K562 (cell line): Measurements from ENCODE around the gene MTG2. TPM values are rescaled to one million over a fixed set of nuclear protein-coding genes. Genes with fewer than 3 reads are reported as not detected.

ENCODE experiments used
- ATAC-seq: fragments of 200-7000 bp; cut with Tn5 transposase; 3 replicates; pipeline ENCODE4 v1.9.1; 2020; ENCODE audit warnings: moderate library complexity
- BruUV-seq: library from RNA; stranded (reverse); fragments of 400-500 nt; replicated peaks from 2 replicates; lab custom pipeline; 2021; lab: Mats Ljungman, UMichigan
- CTCF ChIA-PET: fragments of 300-600 bp; formaldehyde crosslinking; extraction: SDS; loops from one replicate; lab custom pipeline; 2021; ENCODE audit warnings: low intra/inter-chr PET ratio; lab: Yijun Ruan, JAX
- POLR2A ChIA-PET: fragments of 300-600, 350-650 bp; sonication (Branson Sonifier 250); formaldehyde crosslinking; extraction: SDS; loops from one replicate; lab custom pipeline; 2021; ENCODE audit warnings: antibody characterized with exemption, inconsistent platforms; lab: Yijun Ruan, JAX
- DNase-seq, 4 experiments: peaks; one replicate each; pipeline versions ENCODE4 v3.0.0 to v3.0.0-alpha.2; 2011 to 2018; ENCODE audit warnings: low spot score in 3 of 4, mixed read lengths in 3 of 4; ENCODE audit errors: extremely low read depth in 1 of 4
- FAIRE-seq: peaks from 2 replicates; lab custom pipeline; 2011; peaks lifted over from hg19 to GRCh38; lab: Jason Lieb, UNC
- H2AFZ ChIP-seq: 2 replicates; pipeline ENCODE4 v1.6.0; 2011; ENCODE audit warnings: low read depth, low read length, control low read depth, inconsistent platforms
- H3K27ac ChIP-seq: fragments of 200-600 bp; 3 replicates; pipeline ENCODE4 v1.8.0; 2011; ENCODE audit warnings: low read depth, mild to moderate bottlenecking, control low read depth, inconsistent platforms, low read length, moderate library complexity, mixed read lengths; ENCODE audit errors: extremely low read depth
- H3K27me3 ChIP-seq, 2 experiments: fragments of 300-600 bp in 1 of 2; 2 replicates in 1 of 2; 3 replicates in 1 of 2; pipeline versions ENCODE4 v1.6.0 to v1.8.0; 2011; ENCODE audit warnings: inconsistent platforms in 2 of 2, low read length in 2 of 2, mild to moderate bottlenecking in 1 of 2, mixed read lengths in 1 of 2, moderate library complexity in 1 of 2; ENCODE audit not compliant: control insufficient read depth in 2 of 2, insufficient read depth in 2 of 2
- H3K36me3 ChIP-seq: fragments of 300-600 bp; 3 replicates; pipeline ENCODE4 v1.8.0; 2011; ENCODE audit warnings: mild to moderate bottlenecking, low read length, inconsistent platforms; ENCODE audit not compliant: control insufficient read depth, insufficient read depth
- H3K4me1 ChIP-seq, 2 experiments: fragments of 200-600 bp in 1 of 2; replicated peaks in 1 of 2; 2 replicates in 1 of 2; 3 replicates in 1 of 2; pipeline versions ENCODE4 v1.5.1 to v1.8.0; 2011; ENCODE audit warnings: inconsistent platforms in 2 of 2, low read length in 2 of 2, mild to moderate bottlenecking in 1 of 2, mixed read lengths in 1 of 2, moderate library complexity in 1 of 2; ENCODE audit not compliant: control insufficient read depth in 2 of 2, insufficient read depth in 2 of 2
- H3K4me2 ChIP-seq: 2 replicates; pipeline ENCODE4 v1.6.1; 2011; ENCODE audit warnings: low read length, control low read depth, inconsistent platforms, mixed read lengths; ENCODE audit not compliant: insufficient read depth
- H3K4me3 ChIP-seq: fragments of 200-600 bp; sonication (generic), shearing (Covaris generic); 2 replicates; pipeline ENCODE4 v1.5.1; 2016; ENCODE audit warnings: control low read depth, inconsistent platforms
- H3K79me2 ChIP-seq: fragments of 200-600 bp; 3 replicates; pipeline ENCODE4 v1.8.0; 2011; ENCODE audit warnings: low read length, inconsistent platforms; ENCODE audit not compliant: control insufficient read depth, insufficient read depth
- H3K9ac ChIP-seq, 2 experiments: 2 replicates each; pipeline versions ENCODE4 v1.6.0 to v1.6.1; 2011; ENCODE audit warnings: low read depth in 2 of 2, low read length in 2 of 2, control low read depth in 1 of 2, inconsistent platforms in 1 of 2, mild to moderate bottlenecking in 1 of 2, mixed read lengths in 1 of 2; ENCODE audit not compliant: insufficient read depth in 1 of 2
- H3K9me1 ChIP-seq: one replicate; pipeline ENCODE4 v1.6.0; 2011; ENCODE audit warnings: inconsistent platforms, mild to moderate bottlenecking, low read length, moderate library complexity; ENCODE audit not compliant: control insufficient read depth, insufficient read depth
- H3K9me3 ChIP-seq: replicated peaks from 2 replicates; pipeline ENCODE4 v1.5.1; 2011; ENCODE audit warnings: low read depth, low read length, inconsistent platforms; ENCODE audit not compliant: control insufficient read depth, insufficient read depth
- H4K20me1 ChIP-seq: replicated peaks from 2 replicates; pipeline ENCODE4 v1.6.1; 2011; ENCODE audit warnings: low read length, inconsistent platforms, mixed read lengths; ENCODE audit not compliant: control insufficient read depth, insufficient read depth
- CEBPG ChIP-seq, 3 experiments: fragments of 200-800 bp in 1 of 3; sonication (Bioruptor generic) in 1 of 3; sonication (generic) in 1 of 3; formaldehyde crosslinking in 1 of 3; IDR thresholded peaks in 2 of 3; conservative IDR thresholded peaks in 1 of 3; 2 replicates each; pipeline versions ENCODE4 v1.6.1 to v1.8.0; 2016 to 2022; ENCODE audit warnings: missing compliant biosample characterization in 2 of 3, missing genetic modification characterization in 2 of 3, mild to moderate bottlenecking in 1 of 3, missing genetic modification reagents in 1 of 3
- E2F4 ChIP-seq: sonication (generic); formaldehyde crosslinking; IDR thresholded peaks from 2 replicates; pipeline ENCODE4 v1.8.0; 2022; ENCODE audit warnings: mild to moderate bottlenecking, low read depth, missing genetic modification reagents
- FOXJ3 ChIP-seq: sonication (generic); formaldehyde crosslinking; IDR thresholded peaks from 2 replicates; pipeline ENCODE4 v1.4.0; 2020; ENCODE audit warnings: mild to moderate bottlenecking, missing genetic modification reagents
- HBP1 ChIP-seq: fragments of 450-650 bp; formaldehyde crosslinking; IDR thresholded peaks from 2 replicates; pipeline ENCODE4 v1.4.0; 2022; ENCODE audit warnings: missing genetic modification characterization
- MCM7 ChIP-seq, 2 experiments: fragments of 450-650 bp; IDR thresholded peaks; 2 replicates each; pipeline ENCODE4 v1.6.1; 2016 to 2018
- NBN ChIP-seq: fragments of 450-650 bp; IDR thresholded peaks from 2 replicates; pipeline ENCODE4 v1.6.1; 2016; ENCODE audit warnings: low read depth, mild to moderate bottlenecking
- RBM25 ChIP-seq: fragments of 200-400 bp; formaldehyde crosslinking; IDR thresholded peaks from 2 replicates; pipeline ENCODE4 v1.6.1; 2018; ENCODE audit warnings: low read length, low read depth, moderate library complexity; ENCODE audit not compliant: severe bottlenecking
- RUNX1 ChIP-seq: sonication (generic); IDR thresholded peaks from 2 replicates; pipeline ENCODE4 v1.6.1; 2016; ENCODE audit warnings: antibody characterized with exemption, low read depth
- SREBF2 ChIP-seq: sonication (generic); formaldehyde crosslinking; IDR thresholded peaks from 2 replicates; pipeline ENCODE4 v1.4.0; 2020; ENCODE audit warnings: mild to moderate bottlenecking, missing genetic modification reagents
- THRAP3 ChIP-seq: fragments of 450-650 bp; IDR thresholded peaks from 2 replicates; pipeline ENCODE4 v1.6.1; 2016; ENCODE audit warnings: mild to moderate bottlenecking, inconsistent platforms, borderline replicate concordance
- ZNF277 ChIP-seq: fragments of 250-450 bp; sonication (Bioruptor Pico); IDR thresholded peaks from 2 replicates; pipeline ENCODE4 v1.8.0; 2022; ENCODE audit warnings: inconsistent platforms, mild to moderate bottlenecking, moderate library complexity, borderline replicate concordance
- WGBS: fragments of 100-300 bp; shearing (Covaris generic); methylation state at CpG from one replicate; pipeline ENCODE4 v1.1.6; 2016; ENCODE audit warnings: low coverage, mixed read lengths; ENCODE audit not compliant: insufficient coverage; ENCODE audit errors: missing lambda C conversion rate; 5-methylcytosine and 5-hydroxymethylcytosine counted together
- in situ Hi-C: fragments of 300-500 bp; cut with MboI; formaldehyde crosslinking; loops from 4 replicates; pipeline ENCODE4 v1.15.0; 2018; ENCODE audit warnings: inconsistent platforms, mixed read lengths
- intact Hi-C: fragments of 100-400 bp; cut with micrococcal nuclease; formaldehyde crosslinking; loops from 2 replicates; pipeline ENCODE4 v1.14.2; 2022
- polyA plus RNA-seq, 8 experiments: library from polyadenylated mRNA; depleted of rRNA in 4 of 8; stranded (reverse) in 5 of 8; unstranded in 3 of 8; fragments of >200 nt; fragmentation: Nextera tagmentation in 2 of 8; fragmentation: Illumina TruSeq in 1 of 8; extraction: Ambion mirVana in 2 of 8; extraction: Trizol in 1 of 8; gene quantifications; 2 replicates each; pipeline versions ENCODE4 v1.2.1 to v1.2.3, GENCODE V29; 2011 to 2014; ENCODE audit warnings: inconsistent platforms in 1 of 8, missing spikeins in 1 of 8
- total RNA-seq, 7 experiments: library from RNA; depleted of rRNA in 6 of 7; stranded (reverse); fragments of >200 nt in 6 of 7; fragmentation: Illumina TruSeq in 2 of 7; extraction: Trizol in 2 of 7; gene quantifications; 2 replicates each; pipeline versions ENCODE4 v1.2.1 to v1.2.3, GENCODE V29; 2011 to 2021; ENCODE audit warnings: low replicate concordance in 1 of 7

Gene MTG2
- total and polyA plus RNA-seq, 9 of the 15 experiments (the other 6 are each of a cell fraction or from before 2014, with no cell fraction given): 8.7 to 67.5 (median 44.5) TPM

GRCh38 chr20:62243106-62243505 lies 60.3 kb downstream of the MTG2 start:
- TF ChIP-seq NBN (no peak), ZNF277 (CRISPR knock-in tag) (no peak), MCM7 (IDR thresholded peaks at IDR 0.05) (no peak), SREBF2 (CRISPR knock-in tag) (no peak), CEBPG (CRISPR knock-in tag; IDR thresholded peaks at IDR 0.05) (no peak), CEBPG (tag; conservative IDR thresholded peaks at IDR 0.05 in 1 of 2, IDR thresholded peaks at IDR 0.05 in 1 of 2) (no peak), RUNX1 (no peak), RBM25 (no peak), FOXJ3 (CRISPR knock-in tag) (no peak), THRAP3 (no peak), HBP1 (CRISPR knock-in tag) (no peak), E2F4 (CRISPR knock-in tag) (no peak)
- TF ChIP-seq, all 486 proteins: peak for 0
- WGBS: 85% methylated on average over 14 of the region's 22 CpGs

More at GRCh38 chr20:62243106-62243505, 60.3 kb downstream of the MTG2 start:
- peaks cover 48% of the 10 kb centered on the region for H3K79me2 ChIP-seq
- H2AFZ ChIP-seq: no peak overlapping the region
- H4K20me1 ChIP-seq: peaks cover 62% of the 10 kb centered on the region
- DNase-seq (no peak), FAIRE-seq (no peak), ATAC-seq (no peak)
- intact Hi-C loops (no loop called here), in situ Hi-C loops (no loop called here)
- no peaks in the 10 kb centered on the region for H3K27me3 ChIP-seq
- H3K9ac ChIP-seq: no peak overlapping the region
- no peaks in the 10 kb centered on the region for H3K9me1 ChIP-seq
- POLR2A ChIA-PET: interaction anchor here (0.6 kb wide), 1 partner anchor 140 kb away, joined by 4 read pairs; no protein-coding TSS in a partner anchor
- H3K4me1 ChIP-seq: peaks cover 2 to 46% of the 10 kb centered on the region in 2 experiments; a peak in 3 of 5 replicates
- H3K27ac ChIP-seq: no peak overlapping the region
- no peak overlapping the region for H3K4me2 ChIP-seq
- no peak overlapping the region for H3K4me3 ChIP-seq
- no peaks in the 10 kb centered on the region for H3K9me3 ChIP-seq
- no TSS peak for BruUV-seq
- peaks cover 18% of the 10 kb centered on the region; the same call in 2 of the 3 replicates for H3K36me3 ChIP-seq
- CTCF ChIA-PET: no interaction called here
